GM12892 (cell line): ENCODE data around the gene BIN1.

Experiments used
- POLR2A ChIP-seq: IDR thresholded peaks from 2 replicates; pipeline ENCODE4 v1.6.1; 2011; ENCODE audit warnings: low read depth, low read length, control low read depth
- POLR2AphosphoS5 ChIP-seq: IDR thresholded peaks from 2 replicates; pipeline ENCODE4 v1.6.1; 2011; ENCODE audit warnings: low read depth, low read length, control low read depth
- TAF1 ChIP-seq: IDR thresholded peaks from 2 replicates; pipeline ENCODE4 v1.6.1; 2011; ENCODE audit warnings: low read depth, mild to moderate bottlenecking, control low read depth, low read length, borderline replicate concordance

GRCh38 chr2:127145280-127145895 lies 38.4 kb upstream of the BIN1 start:
- TF ChIP-seq POLR2AphosphoS5 (no peak), TAF1 (no peak), POLR2A (no peak)
